H1 (cell line): Measurements from ENCODE around the gene MAGEB6. TPM values are rescaled to one million over a fixed set of nuclear protein-coding genes. Genes with fewer than 3 reads are reported as not detected.

ENCODE experiments used
- CTCF ChIA-PET: fragments of 300-600 bp; sonication (Branson Sonifier 250); formaldehyde crosslinking; loops from one replicate; lab custom pipeline; 2021; ENCODE audit not compliant: partially characterized antibody; lab: Charles Lee
- POLR2A ChIA-PET: fragments of 300-600 bp; sonication (Branson Sonifier 250); formaldehyde crosslinking; loops from one replicate; lab custom pipeline; 2021; ENCODE audit warnings: inconsistent platforms; ENCODE audit not compliant: partially characterized antibody; lab: Charles Lee
- DNase-seq, 2 experiments: peaks; one replicate each; pipeline versions ENCODE4 v3.0.0 to v3.0.0-alpha.2; 2010 to 2022; ENCODE audit warnings: low spot score in 2 of 2, low read depth in 1 of 2, mixed read lengths in 1 of 2
- FAIRE-seq: peaks from 2 replicates; lab custom pipeline; 2011; peaks lifted over from hg19 to GRCh38; lab: Jason Lieb, UNC
- H2AFZ ChIP-seq: 2 replicates; pipeline ENCODE4 v1.8.1; 2012; ENCODE audit warnings: low read length, inconsistent platforms
- H2AK5ac ChIP-seq: 2 replicates; pipeline ENCODE4 v1.6.1; 2013; ENCODE audit warnings: low read depth, low read length
- H2BK120ac ChIP-seq: replicated peaks from 2 replicates; pipeline ENCODE3; 2013; ENCODE audit warnings: low read depth, low read length, inconsistent platforms
- H2BK12ac ChIP-seq: 2 replicates; pipeline ENCODE4 v1.6.1; 2013; ENCODE audit warnings: low read depth, low read length
- H2BK15ac ChIP-seq: 2 replicates; pipeline ENCODE4 v1.6.1; 2013; ENCODE audit warnings: low read length
- H2BK20ac ChIP-seq: 2 replicates; pipeline ENCODE4 v1.6.1; 2013; ENCODE audit warnings: low read length
- H2BK5ac ChIP-seq: 2 replicates; pipeline ENCODE4 v1.6.1; 2013; ENCODE audit warnings: low read depth, low read length
- H3K14ac ChIP-seq: 2 replicates; pipeline ENCODE4 v1.6.1; 2013; ENCODE audit warnings: inconsistent platforms; ENCODE audit not compliant: insufficient read length
- H3K18ac ChIP-seq: 2 replicates; pipeline ENCODE4 v1.6.1; 2013; ENCODE audit warnings: low read length; ENCODE audit errors: extremely low read depth
- H3K23ac ChIP-seq: 2 replicates; pipeline ENCODE4 v1.6.1; 2013; ENCODE audit warnings: inconsistent platforms; ENCODE audit not compliant: insufficient read length
- H3K23me2 ChIP-seq: 2 replicates; pipeline ENCODE4 v1.6.1; 2013; ENCODE audit warnings: low read depth, low read length
- H3K27ac ChIP-seq: 2 replicates; pipeline ENCODE4 v1.6.1; 2011; ENCODE audit warnings: low read depth, low read length, inconsistent platforms
- H3K27me3 ChIP-seq, 4 experiments: replicated peaks in 1 of 4; 1 replicate in 1 of 4; 2 replicates in 3 of 4; pipeline versions ENCODE4 v1.6.1 to v1.8.1; 2011 to 2013; ENCODE audit warnings: low read length in 3 of 4, mild to moderate bottlenecking in 3 of 4, inconsistent platforms in 2 of 4, mixed read lengths in 2 of 4, moderate library complexity in 1 of 4; ENCODE audit not compliant: control insufficient read depth in 3 of 4, insufficient read depth in 3 of 4; ENCODE audit errors: extremely low read depth in 1 of 4
- H3K36me3 ChIP-seq, 4 experiments: 2 replicates each; pipeline versions ENCODE4 v1.6.1 to v1.8.1; 2011 to 2013; ENCODE audit warnings: mild to moderate bottlenecking in 4 of 4, low read length in 3 of 4, moderate library complexity in 2 of 4, control low read depth in 1 of 4, inconsistent platforms in 1 of 4; ENCODE audit not compliant: insufficient read depth in 4 of 4, control insufficient read depth in 2 of 4
- H3K4ac ChIP-seq: replicated peaks from 2 replicates; pipeline ENCODE3; 2013; ENCODE audit warnings: low read length, low read depth, mixed read lengths, inconsistent platforms; ENCODE audit not compliant: insufficient read length
- H3K4me1 ChIP-seq, 4 experiments: replicated peaks in 1 of 4; 1 replicate in 1 of 4; 2 replicates in 3 of 4; pipeline versions ENCODE4 v1.6.1 to v1.8.1; 2011 to 2013; ENCODE audit warnings: low read length in 3 of 4, inconsistent platforms in 2 of 4, mixed read lengths in 1 of 4; ENCODE audit not compliant: insufficient read depth in 4 of 4, control insufficient read depth in 3 of 4
- H3K4me2 ChIP-seq, 2 experiments: 2 replicates each; pipeline versions ENCODE4 v1.6.1 to v1.8.1; 2011 to 2013; ENCODE audit warnings: low read depth in 2 of 2, low read length in 2 of 2, control low read depth in 1 of 2, inconsistent platforms in 1 of 2, mild to moderate bottlenecking in 1 of 2; ENCODE audit not compliant: insufficient read depth in 1 of 2
- H3K4me3 ChIP-seq, 4 experiments: fragments of 200-600, 300-600 bp in 1 of 4; sonication (generic), shearing (Covaris generic), sonication (Bioruptor Twin) in 1 of 4; 2 replicates each; pipeline versions ENCODE4 v1.5.1 to v1.8.1; 2011 to 2016; ENCODE audit warnings: low read length in 4 of 4, low read depth in 3 of 4, control low read depth in 2 of 4, inconsistent platforms in 2 of 4, mild to moderate bottlenecking in 2 of 4, mixed read lengths in 1 of 4, moderate library complexity in 1 of 4; ENCODE audit not compliant: insufficient read depth in 2 of 4; ENCODE audit errors: extremely low read depth in 1 of 4
- H3K56ac ChIP-seq: replicated peaks from 2 replicates; pipeline ENCODE3; 2013; ENCODE audit warnings: low read depth, mild to moderate bottlenecking, mixed read lengths, low read length, inconsistent platforms; ENCODE audit not compliant: insufficient read length
- H3K79me1 ChIP-seq: 2 replicates; pipeline ENCODE4 v1.6.1; 2013; ENCODE audit warnings: low read depth, low read length, control low read depth
- H3K79me2 ChIP-seq, 2 experiments: 2 replicates each; pipeline versions ENCODE4 v1.6.1 to v1.8.1; 2012 to 2013; ENCODE audit warnings: low read length in 2 of 2, mild to moderate bottlenecking in 2 of 2, inconsistent platforms in 1 of 2; ENCODE audit not compliant: insufficient read depth in 2 of 2, control insufficient read depth in 1 of 2
- H3K9ac ChIP-seq, 4 experiments: replicated peaks in 1 of 4; 1 replicate in 1 of 4; 2 replicates in 3 of 4; pipeline versions ENCODE4 v1.6.1 to v1.8.1; 2011 to 2013; ENCODE audit warnings: low read depth in 3 of 4, low read length in 3 of 4, control low read depth in 2 of 4, mild to moderate bottlenecking in 2 of 4, moderate library complexity in 2 of 4, inconsistent platforms in 1 of 4; ENCODE audit errors: extremely low read depth in 1 of 4
- H3K9me3 ChIP-seq, 2 experiments: 2 replicates each; pipeline versions ENCODE4 v1.6.1 to v1.8.1; 2012 to 2013; ENCODE audit warnings: mild to moderate bottlenecking in 2 of 2, moderate library complexity in 2 of 2, control low read depth in 1 of 2, inconsistent platforms in 1 of 2, low read depth in 1 of 2, low read length in 1 of 2, mixed read lengths in 1 of 2; ENCODE audit not compliant: insufficient read depth in 2 of 2
- H4K20me1 ChIP-seq, 2 experiments: replicated peaks in 1 of 2; 2 replicates each; pipeline versions ENCODE3 to v1.8.1; 2011 to 2013; ENCODE audit warnings: inconsistent platforms in 2 of 2, low read length in 2 of 2, mild to moderate bottlenecking in 1 of 2; ENCODE audit not compliant: insufficient read depth in 2 of 2, control insufficient read depth in 1 of 2
- H4K5ac ChIP-seq: 2 replicates; pipeline ENCODE4 v1.6.1; 2013; ENCODE audit warnings: low read length, low read depth, mixed read lengths, inconsistent platforms; ENCODE audit not compliant: insufficient read length
- H4K8ac ChIP-seq: 2 replicates; pipeline ENCODE4 v1.8.0; 2013; ENCODE audit warnings: mild to moderate bottlenecking, moderate library complexity, low read length, inconsistent platforms; ENCODE audit not compliant: insufficient read depth; ENCODE audit errors: extremely low read depth
- H4K91ac ChIP-seq: replicated peaks from 2 replicates; pipeline ENCODE3; 2013; ENCODE audit warnings: low read length, mixed read lengths, inconsistent platforms; ENCODE audit not compliant: insufficient read length
- BACH1 ChIP-seq: IDR thresholded peaks from 2 replicates; pipeline ENCODE4 v1.6.1; 2012; ENCODE audit warnings: low read length, improper control_type of control experiment
- CBX5 ChIP-seq: fragments of 300-800, 300-1000 bp; sonication (generic); IDR thresholded peaks from 2 replicates; pipeline ENCODE4 v1.7.1; 2016; ENCODE audit warnings: antibody characterized with exemption, low read length, low read depth
- CBX8 ChIP-seq: fragments of 300-800, 300-1000 bp; sonication (generic); IDR thresholded peaks from 2 replicates; pipeline ENCODE4 v1.7.1; 2016; ENCODE audit warnings: low read depth, low read length, borderline replicate concordance
- KDM5A ChIP-seq: fragments of 200-600 bp; IDR thresholded peaks from 2 replicates; pipeline ENCODE4 v1.7.1; 2012; ENCODE audit warnings: mild to moderate bottlenecking, low read length, inconsistent platforms, mixed read lengths
- NANOG ChIP-seq: IDR thresholded peaks from 2 replicates; pipeline ENCODE4 v1.6.1; 2011; ENCODE audit warnings: low read length, low read depth, mild to moderate bottlenecking, inconsistent platforms; ENCODE audit not compliant: insufficient read depth, poor library complexity, severe bottlenecking
- NRF1 ChIP-seq: IDR thresholded peaks from 2 replicates; pipeline ENCODE4 v1.6.1; 2011; ENCODE audit warnings: mild to moderate bottlenecking, low read depth, low read length, improper control_type of control experiment
- POU5F1 ChIP-seq: IDR thresholded peaks from 2 replicates; pipeline ENCODE4 v1.6.1; 2011; ENCODE audit warnings: low read depth, mild to moderate bottlenecking, low read length, moderate library complexity
- SIN3A ChIP-seq, 2 experiments: IDR thresholded peaks in 1 of 2; conservative IDR thresholded peaks in 1 of 2; 2 replicates each; pipeline ENCODE4 v1.6.1; 2011 to 2012; ENCODE audit warnings: low read length in 2 of 2, improper control_type of control experiment in 1 of 2, low read depth in 1 of 2, mild to moderate bottlenecking in 1 of 2
- SIRT6 ChIP-seq: IDR thresholded peaks from one replicate; pipeline ENCODE4 v1.7.1; 2012; ENCODE audit warnings: low read length, inconsistent platforms
- SRF ChIP-seq: IDR thresholded peaks from 2 replicates; pipeline ENCODE4 v1.6.1; 2011; ENCODE audit warnings: mild to moderate bottlenecking, low read depth, low read length, moderate library complexity
- TAF1 ChIP-seq: IDR thresholded peaks from 2 replicates; pipeline ENCODE4 v1.6.1; 2011; ENCODE audit warnings: mild to moderate bottlenecking, low read depth, low read length
- TAF7 ChIP-seq: optimal IDR thresholded peaks from 2 replicates; pipeline ENCODE3; 2011; ENCODE audit warnings: low read depth, mild to moderate bottlenecking, inconsistent platforms, low read length, moderate library complexity, borderline replicate concordance
- TCF12 ChIP-seq: IDR thresholded peaks from 2 replicates; pipeline ENCODE4 v1.6.1; 2011; ENCODE audit warnings: low read depth, mild to moderate bottlenecking, low read length
- USF2 ChIP-seq: IDR thresholded peaks from 2 replicates; pipeline ENCODE4 v1.6.1; 2011; ENCODE audit warnings: low read length, improper control_type of control experiment
- ZNF274 ChIP-seq: IDR thresholded peaks from 2 replicates; pipeline ENCODE4 v1.7.0; 2012; ENCODE audit warnings: low read length, borderline replicate concordance; ENCODE audit errors: extremely low read depth
- WGBS, 2 experiments: shearing (Covaris generic) in 1 of 2; methylation state at CpG; one replicate each; pipeline versions ENCODE4 v1.1.6 to v1.1.7; 2013 to 2015; ENCODE audit warnings: low lambda C conversion rate in 2 of 2, mixed read lengths in 2 of 2, inconsistent platforms in 1 of 2, low coverage in 1 of 2, missing lambda C conversion rate in 1 of 2; ENCODE audit not compliant: insufficient replicate concordance in 2 of 2, insufficient coverage in 1 of 2, insufficient read length in 1 of 2; ENCODE audit errors: extremely low coverage in 1 of 2, missing lambda C conversion rate in 1 of 2; 5-methylcytosine and 5-hydroxymethylcytosine counted together
- polyA plus RNA-seq, 7 experiments: library from polyadenylated mRNA; depleted of rRNA in 3 of 7; stranded (reverse) in 5 of 7; unstranded in 2 of 7; fragments of >200 nt in 5 of 7; fragments of 200-250 nt in 2 of 7; gene quantifications; 1 replicate in 5 of 7; 2 replicates in 1 of 7; 4 replicates in 1 of 7; pipeline versions ENCODE4 v1.2.1 to v1.2.3, GENCODE V29; 2011 to 2013; ENCODE audit warnings: missing spikeins in 2 of 7, mixed read lengths in 2 of 7
- total RNA-seq: library from RNA; stranded (reverse); fragmentation: NEBNext Ultra II Directional; extraction: Animal tissue kit (Norgen Biotek cat#: 25700); gene quantifications from 2 replicates; pipeline ENCODE4 v1.2.1, GENCODE V29; 2021

Gene MAGEB6
- total and polyA plus RNA-seq, 2 of the 8 experiments (the other 6 are each of a cell fraction or from before 2014, with no cell fraction given), result not detected

- H4K91ac ChIP-seq, result no peak within 1 kb of the TSS
- H2BK5ac ChIP-seq, result no peak within 1 kb of the TSS
- H2BK120ac ChIP-seq, result no peak within 1 kb of the TSS
- no peak within 1 kb of the TSS for H3K4me2 ChIP-seq
- DNase-seq, result no peak
- 95% methylated on average over 5 of the region's 5 CpGs; no CpG with 5 or more reads in 1 of the 2 experiments for WGBS, 2 experiments
- no peaks in the 10 kb centered on the region for H3K79me2 ChIP-seq
- no peak within 1 kb of the TSS for H3K9ac ChIP-seq
- no peak for FAIRE-seq
- no peak within 1 kb of the TSS for H2BK20ac ChIP-seq
- no peak within 1 kb of the TSS for H2AFZ ChIP-seq
- H3K23ac ChIP-seq, result no peak within 1 kb of the TSS
- H3K27me3 ChIP-seq, result no peaks in the 10 kb centered on the region
- ChIA-PET POLR2A (no interaction called here), CTCF (no interaction called here)
- no peak within 1 kb of the TSS for H4K8ac ChIP-seq
- TF ChIP-seq SIRT6 (no peak), ZNF274 (no peak), NRF1 (no peak), KDM5A (no peak), NANOG (no peak), USF2 (no peak), CBX8 (no peak), TCF12 (no peak), POU5F1 (no peak), TAF7 (no peak), SIN3A (conservative IDR thresholded peaks at IDR 0.05 in 1 of 2, IDR thresholded peaks at IDR 0.05 in 1 of 2; ENCODE audit: low read depth in 1 of 2, low read length in 2 of 2) (no peak), SRF (no peak), BACH1 (no peak), TAF1 (no peak), CBX5 (no peak)
- H3K14ac ChIP-seq, result no peak within 1 kb of the TSS
- no peak within 1 kb of the TSS for H3K27ac ChIP-seq
- no peak within 1 kb of the TSS for H2BK15ac ChIP-seq
- no peaks in the 10 kb centered on the region for H4K20me1 ChIP-seq
- H2BK12ac ChIP-seq, result no peak within 1 kb of the TSS
- no peak within 1 kb of the TSS for H3K56ac ChIP-seq
- no peaks in the 10 kb centered on the region for H3K9me3 ChIP-seq
- H3K4ac ChIP-seq, result no peak within 1 kb of the TSS
- no peaks in the 10 kb centered on the region for H3K4me1 ChIP-seq
- H3K23me2 ChIP-seq, result no peaks in the 10 kb centered on the region
- H3K36me3 ChIP-seq, result no peaks in the 10 kb centered on the region
- H3K4me3 ChIP-seq, result no peak within 1 kb of the TSS
- H3K79me1 ChIP-seq, result no peaks in the 10 kb centered on the region
- no peak within 1 kb of the TSS for H3K18ac ChIP-seq
- no peak within 1 kb of the TSS for H2AK5ac ChIP-seq
- H4K5ac ChIP-seq, result no peak within 1 kb of the TSS
Observed at GRCh38 chrX:26215869-26216268, 23.6 kb downstream of the MAGEB6 start, which contains the start of gene MAGEB5. Gene MAGEB5 (plus strand): TSS chrX:26216169. CDS start chrX:26217302, 1,133 bp downstream.
